Activated CD8-positive, alpha-beta memory T cell treated with anti-CD3 and anti-CD28 coated beads, Interleukin-2, amount 50 U/mL, for 1 hour (primary cell): ENCODE measurements around the gene ZNF205.
"Not testable (repeated sequence)": the region's sequence is repeated elsewhere in the genome, so short reads cannot be mapped to it uniquely, and the experiment has no call there.

Source experiments
- DNase-seq: peaks from one replicate; pipeline ENCODE4 v3.0.0-alpha.2; 2020; ENCODE audit errors: extremely low read depth

ZNF205 gene

GRCh38 chr16:3148256-3149192 is 36.1 kb downstream of the ZNF205 start:
- DNase-seq: no peak

GRCh38 chr16:3149193-3149530 is 36.8 kb downstream of the ZNF205 start:
- DNase-seq: no peak

GRCh38 chr16:3149630-3150345 is 37.4 kb downstream of the ZNF205 start:
- DNase-seq: no peak

- DNase-seq: peak; percentile 86
These were observed 38.2 kb downstream of the ZNF205 start for GRCh38 chr16:3150346-3151218.

- DNase-seq: no peak
These were observed 39.6 kb downstream of the ZNF205 start for GRCh38 chr16:3152027-3152276.

- DNase-seq: no peak
These were observed 40.0 kb downstream of the ZNF205 start for GRCh38 chr16:3152277-3152990.

GRCh38 chr16:3152991-3153368 is 40.6 kb downstream of the ZNF205 start:
- no peak for DNase-seq

GRCh38 chr16:3155181-3155580 is 42.8 kb downstream of the ZNF205 start:
- DNase-seq: no peak

- no peak for DNase-seq
These were observed 43.6 kb downstream of the ZNF205 start for GRCh38 chr16:3155972-3156371.

GRCh38 chr16:3157229-3158025 is 45.0 kb downstream of the ZNF205 start:
- no peak for DNase-seq

- no peak for DNase-seq
These were observed 45.7 kb downstream of the ZNF205 start for GRCh38 chr16:3158026-3158509.

GRCh38 chr16:3158510-3159314 is 46.3 kb downstream of the ZNF205 start:
- DNase-seq: peak; percentile 96

GRCh38 chr16:3161235-3162018 is 49.0 kb downstream of the ZNF205 start:
- DNase-seq: no peak

GRCh38 chr16:3164121-3164991 is 52.0 kb downstream of the ZNF205 start:
- DNase-seq: no peak

GRCh38 chr16:3165111-3165822 is 52.9 kb downstream of the ZNF205 start:
- DNase-seq: no peak

- no peak for DNase-seq
These were observed 54.1 kb downstream of the ZNF205 start for GRCh38 chr16:3166505-3166886.

- not testable (repeated sequence) for DNase-seq
These were observed 56.3 kb downstream of the ZNF205 start for GRCh38 chr16:3168729-3169128.
